ENCODE results near the gene RNF34.

DNA sequence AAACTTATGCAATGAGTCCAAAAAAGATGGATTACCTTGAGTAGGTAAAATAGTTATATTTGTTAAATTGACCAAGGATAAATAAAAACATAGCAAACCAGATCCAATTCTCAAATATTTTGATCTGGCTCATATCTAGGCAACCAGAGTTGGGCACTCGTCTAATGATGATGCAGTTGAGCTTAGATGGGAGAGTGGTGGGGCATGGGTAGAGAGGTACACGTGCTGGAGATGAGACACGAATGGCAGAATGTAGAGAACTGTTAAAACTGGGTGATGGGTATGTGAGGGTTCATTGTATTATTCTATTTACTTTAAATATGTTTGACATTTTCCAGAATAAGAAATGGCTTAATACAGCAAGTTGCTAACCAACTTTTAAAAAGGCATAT is 7.6 kb upstream of the RNF34 start:
- no peak for TF ChIP-seq POLR2AphosphoS5 (IDR thresholded peaks at IDR 0.05; ENCODE audit: insufficient read depth, low read depth, low read length)
- TF ChIP-seq CTCF (IDR thresholded peaks at IDR 0.05; ENCODE audit: extremely low read depth in 1 of 2, insufficient read depth in 1 of 2, low read depth in 1 of 2, low read length in 2 of 2): no peak

Data from endothelial cell of umbilical vein (primary cell).